ENCODE measurements around the gene SERPINI2.
A peak's percentile ranks its signal among the peaks of the same experiment; 100 is the strongest.
"Not testable (repeated sequence)": the region's sequence is repeated elsewhere in the genome, so short reads cannot be mapped to it uniquely, and the experiment has no call there.

Gene SERPINI2

GRCh38 chr3:167450195-167450594, 23.6 kb downstream of the SERPINI2 start:
- DNase-seq (no peak), ATAC-seq (no peak)

DNA sequence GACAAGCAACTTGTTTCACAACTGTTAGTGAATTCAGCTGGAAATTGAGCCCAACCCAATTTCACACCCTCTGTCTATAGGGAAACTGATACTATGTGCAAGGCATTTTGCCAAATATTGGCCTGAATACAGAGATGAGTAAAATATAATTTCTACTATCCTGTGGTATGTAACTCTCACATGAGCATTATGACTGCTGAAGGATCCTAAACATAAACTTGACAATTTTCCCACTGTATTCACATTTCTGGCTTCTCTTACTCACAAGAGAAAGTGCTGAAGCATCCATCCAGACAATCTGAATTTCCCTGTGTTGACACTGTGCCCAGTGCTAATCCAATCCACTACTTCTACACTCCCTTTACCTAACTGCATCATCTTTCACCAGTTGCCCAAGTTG, 28.4 kb downstream of the SERPINI2 start:
- no peak for DNase-seq
- ATAC-seq: no peak

DNA sequence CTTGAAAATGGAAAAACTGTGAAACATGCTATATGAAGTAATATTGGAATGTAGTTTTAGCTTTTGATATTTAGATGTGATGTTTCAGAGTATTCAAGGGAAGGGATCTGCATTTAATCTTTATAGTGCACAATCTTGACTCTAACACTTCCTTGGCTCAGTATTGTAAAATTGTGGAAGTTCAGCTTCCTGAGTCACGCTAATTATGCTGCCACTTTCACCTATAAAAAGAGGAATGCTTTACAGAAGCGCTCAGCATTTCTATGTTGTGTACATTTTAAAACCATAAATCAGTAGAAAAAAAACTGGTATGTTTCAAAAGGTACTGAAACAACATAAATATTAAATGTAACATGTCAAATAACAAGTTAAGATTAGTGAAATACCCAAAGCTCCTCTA, 32.6 kb downstream of the SERPINI2 start:
- DNase-seq: no peak
- no peak for ATAC-seq

- ATAC-seq: no peak
- no peak for DNase-seq
Observed at GRCh38 chr3:167437428-167438139, 36.3 kb downstream of the SERPINI2 start.

DNA sequence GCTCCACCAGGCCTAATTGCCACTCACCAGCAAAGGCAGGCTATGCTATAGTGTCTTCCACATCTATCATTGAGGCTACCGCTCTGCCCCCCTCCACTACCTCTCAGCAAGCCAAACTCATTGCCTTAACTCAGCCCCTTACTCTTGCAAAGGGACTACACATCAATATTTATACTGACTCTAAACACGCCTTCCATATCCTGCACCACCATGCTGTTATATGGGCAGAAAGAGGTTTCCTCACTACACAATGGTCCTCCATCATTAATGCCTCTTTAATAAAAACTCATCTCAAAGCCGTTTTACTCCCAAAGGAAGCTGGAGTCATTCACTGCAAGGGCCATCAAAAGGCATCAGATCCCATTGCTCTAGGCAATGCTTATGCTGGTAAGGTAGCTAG, 46.9 kb downstream of the SERPINI2 start:
- DNase-seq, ATAC-seq: not testable (repeated sequence)

DNA sequence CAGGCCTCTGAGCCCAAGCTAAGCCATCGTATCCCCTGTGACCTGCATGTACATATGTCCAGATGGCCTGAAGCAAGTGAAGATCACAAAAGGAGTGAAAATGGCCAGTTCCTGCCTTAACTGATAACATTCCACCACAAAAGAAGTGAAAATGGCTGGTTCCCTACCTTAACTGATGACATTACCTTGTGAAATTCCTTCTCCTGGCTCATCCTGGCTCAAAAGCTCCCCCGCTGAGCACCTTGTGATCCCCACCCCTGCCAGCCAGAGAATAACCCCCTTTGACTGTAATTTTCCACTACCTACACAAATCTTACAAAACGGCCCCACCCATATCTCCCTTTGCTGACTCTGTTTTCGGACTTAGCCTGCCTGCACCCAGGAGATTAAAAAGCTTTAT, 51.4 kb downstream of the SERPINI2 start:
- not testable (repeated sequence) for DNase-seq, ATAC-seq

DNA sequence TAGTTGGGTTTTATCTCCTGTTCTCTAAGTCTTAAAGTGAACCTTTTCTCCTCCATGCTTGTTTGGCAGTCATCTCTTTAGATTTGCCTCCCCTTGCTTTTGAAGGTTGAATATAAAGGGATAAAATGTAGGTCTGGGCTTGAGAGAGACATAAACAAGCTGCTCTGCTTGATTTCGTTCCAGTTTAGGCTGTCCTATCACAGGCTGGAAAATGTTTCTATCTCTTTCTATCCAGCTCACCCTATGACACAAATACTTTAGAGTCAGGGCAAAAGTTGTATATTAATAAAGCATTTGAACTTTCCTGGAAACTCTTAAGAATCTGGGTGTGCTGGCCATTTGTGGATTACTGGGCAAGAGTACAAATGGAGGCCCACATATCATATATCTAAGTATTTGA, 64.2 kb downstream of the SERPINI2 start:
- ATAC-seq (no peak), DNase-seq (no peak)

DNA sequence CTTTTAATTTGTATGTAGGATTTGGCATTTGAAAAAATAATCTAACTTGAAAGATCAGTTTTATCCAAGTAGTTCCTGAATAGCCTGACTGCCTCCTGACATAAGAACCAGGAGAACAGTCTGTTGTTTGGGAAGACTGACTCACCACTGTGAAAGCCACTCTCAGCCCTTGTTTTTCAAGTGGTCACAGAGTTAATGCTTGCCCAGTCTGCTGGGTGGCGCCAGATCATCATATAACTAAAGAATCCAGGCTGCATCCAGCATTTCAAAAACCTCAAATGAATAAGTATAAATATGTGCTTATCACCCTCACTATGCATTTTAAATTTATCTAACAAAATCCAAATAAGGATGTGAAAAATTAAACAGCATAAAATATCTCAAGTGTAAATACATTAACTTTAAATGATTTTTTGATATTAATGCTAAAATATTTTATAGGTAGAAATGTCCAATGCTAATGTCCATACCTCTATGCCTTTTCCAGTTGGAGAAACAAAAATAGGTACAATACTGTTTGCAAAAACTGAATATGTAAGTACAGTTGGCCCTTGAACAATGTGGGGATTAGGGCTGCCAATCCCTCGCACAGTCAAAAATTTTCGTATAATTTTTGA, 66.9 kb downstream of the SERPINI2 start:
- ATAC-seq (peak; percentile 57), DNase-seq (no peak)

DNA sequence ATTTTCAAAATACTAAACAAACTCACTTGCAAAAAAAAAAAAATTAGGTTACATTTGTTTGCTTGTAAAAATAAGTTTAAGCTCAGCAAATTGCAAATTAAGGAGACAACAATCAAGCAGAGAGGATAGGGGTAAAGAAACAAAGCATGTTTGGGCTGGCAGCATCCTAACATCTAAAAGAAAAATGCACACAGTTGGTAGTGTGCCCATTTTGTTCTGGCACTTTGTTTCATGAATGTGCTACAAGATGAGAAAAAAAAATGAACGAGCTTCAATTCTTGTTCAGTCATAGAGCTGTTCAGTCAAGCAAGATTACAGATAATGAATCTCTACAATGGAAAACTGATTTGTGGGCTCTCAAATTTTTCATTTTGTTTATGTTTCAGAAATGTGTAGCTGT, 76.0 kb downstream of the SERPINI2 start:
- no peak for DNase-seq
- ATAC-seq: no peak

DNA sequence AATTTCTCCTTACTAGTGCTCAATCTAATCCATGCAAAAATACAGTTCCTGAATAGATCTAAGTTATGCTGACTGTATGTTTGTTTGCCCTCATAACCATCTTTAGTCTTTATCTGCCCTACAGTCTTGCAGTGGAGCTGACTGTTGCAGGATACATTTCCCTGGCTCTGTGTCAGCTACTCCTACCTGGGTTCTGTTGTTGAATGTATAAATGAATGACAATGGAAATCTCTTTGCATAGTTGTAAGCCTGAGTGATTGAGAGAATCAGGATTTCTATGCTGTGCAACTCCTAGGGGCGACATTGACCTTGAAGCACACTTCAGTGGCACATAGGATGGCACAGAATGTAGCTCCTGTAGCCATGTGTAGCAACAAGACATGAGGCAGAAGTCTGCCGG, 77.8 kb downstream of the SERPINI2 start:
- ATAC-seq (no peak), DNase-seq (no peak)

- DNase-seq: no peak
Observed at GRCh38 chr3:167394003-167394402, 79.8 kb downstream of the SERPINI2 start.

More at GRCh38 chr3:167394003-167394402, 79.8 kb downstream of the SERPINI2 start:
- ATAC-seq: no peak
